ENCODE measurements around the gene AGBL4.

Gene AGBL4

DNA sequence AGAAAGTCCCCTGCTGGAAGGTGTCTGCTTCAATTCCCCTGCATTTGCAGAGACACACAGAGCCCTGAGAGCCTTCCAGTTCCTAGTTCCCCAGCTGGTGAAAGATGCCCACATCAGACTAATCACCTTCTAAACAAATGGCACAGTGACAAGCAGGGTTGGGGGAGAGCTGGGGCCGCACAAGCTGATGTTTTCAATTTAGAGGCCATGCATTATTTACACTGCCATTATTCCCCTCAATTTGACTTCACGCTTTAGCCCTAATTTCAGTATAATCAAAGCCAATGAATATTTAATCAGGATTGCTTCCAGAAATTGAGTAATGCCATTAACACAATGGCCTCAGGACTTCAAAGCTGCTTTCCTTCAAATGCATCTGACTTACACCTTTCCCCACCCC lies 1328.6 kb downstream of the AGBL4 start:
- TF ChIP-seq CTCF (IDR thresholded peaks at IDR 0.05; ENCODE audit: low read depth, low read length, missing control alignments): no peak
- H3K4me3 ChIP-seq (replicated peaks; ENCODE audit: low read depth, low read length): no peak overlapping the region
- no peak for DNase-seq (ENCODE audit: extremely low read depth, low read depth)

GRCh38 chr1:48693674-48694320 lies 1330.0 kb downstream of the AGBL4 start:
- no peak for DNase-seq (ENCODE audit: extremely low read depth, low read depth)
- no peak overlapping the region for H3K4me3 ChIP-seq (replicated peaks; ENCODE audit: low read depth, low read length)
- TF ChIP-seq CTCF (IDR thresholded peaks at IDR 0.05; ENCODE audit: low read depth, low read length, missing control alignments): no peak

- TF ChIP-seq CTCF (IDR thresholded peaks at IDR 0.05; ENCODE audit: low read depth, low read length, missing control alignments): no peak
- no peak overlapping the region for H3K4me3 ChIP-seq (replicated peaks; ENCODE audit: low read depth, low read length)
- no peak for DNase-seq (ENCODE audit: extremely low read depth, low read depth)
These were observed 1330.6 kb downstream of the AGBL4 start for GRCh38 chr1:48693180-48693579.

DNA sequence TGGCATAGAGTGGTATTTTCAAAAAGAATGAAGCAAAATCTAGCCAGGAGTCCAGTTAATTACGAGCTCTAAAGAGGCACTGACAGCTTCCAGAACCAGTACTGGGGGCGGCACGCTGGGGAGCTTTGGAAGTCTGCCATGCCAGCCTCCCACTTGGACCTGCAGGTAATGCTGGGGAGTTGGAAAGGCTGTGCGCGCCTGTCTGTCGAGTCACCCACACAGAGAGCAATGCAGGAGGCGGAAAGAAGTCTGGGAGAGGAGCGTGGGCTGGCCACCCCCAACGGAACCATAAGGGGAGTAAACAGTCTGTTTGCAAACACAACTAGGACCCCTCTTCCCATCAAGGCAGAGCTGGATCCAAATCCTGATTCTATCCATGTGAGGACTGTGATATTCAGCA lies 1331.5 kb downstream of the AGBL4 start:
- no peak for TF ChIP-seq CTCF (IDR thresholded peaks at IDR 0.05; ENCODE audit: low read depth, low read length, missing control alignments)
- no peak for DNase-seq (ENCODE audit: extremely low read depth, low read depth)
- no peak overlapping the region for H3K4me3 ChIP-seq (replicated peaks; ENCODE audit: low read depth, low read length)

DNA sequence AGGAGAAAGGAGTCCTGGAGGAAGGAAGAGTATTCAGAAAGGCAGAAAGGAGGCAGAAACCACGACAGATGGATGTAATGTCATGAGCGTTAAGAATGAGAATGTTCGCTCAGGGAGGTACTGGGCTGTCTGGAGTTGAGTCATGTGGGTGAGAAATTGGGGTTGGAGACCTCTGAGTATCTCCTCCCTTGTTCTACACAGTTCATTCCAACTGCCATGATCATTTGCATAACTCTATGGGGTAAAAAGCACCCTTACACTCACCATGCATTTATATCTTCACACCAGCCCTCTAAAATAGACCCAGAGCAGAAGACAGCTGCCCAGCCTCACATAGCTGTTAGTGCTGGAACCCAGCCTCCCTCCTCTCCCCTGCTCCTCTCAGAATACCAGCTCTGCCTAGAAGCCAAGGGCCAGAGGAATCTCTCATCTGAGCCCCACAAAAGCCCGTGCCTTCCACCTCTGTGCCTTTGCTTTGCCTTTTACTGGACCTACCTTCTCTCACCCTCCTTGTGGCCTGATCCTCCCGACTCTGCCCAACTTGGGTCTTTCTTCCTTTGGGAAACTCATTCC lies 1332.2 kb downstream of the AGBL4 start:
- H3K4me3 ChIP-seq (replicated peaks; ENCODE audit: low read depth, low read length): no peak overlapping the region
- TF ChIP-seq CTCF (IDR thresholded peaks at IDR 0.05; ENCODE audit: low read depth, low read length, missing control alignments): no peak
- no peak for DNase-seq (ENCODE audit: extremely low read depth, low read depth)

DNA sequence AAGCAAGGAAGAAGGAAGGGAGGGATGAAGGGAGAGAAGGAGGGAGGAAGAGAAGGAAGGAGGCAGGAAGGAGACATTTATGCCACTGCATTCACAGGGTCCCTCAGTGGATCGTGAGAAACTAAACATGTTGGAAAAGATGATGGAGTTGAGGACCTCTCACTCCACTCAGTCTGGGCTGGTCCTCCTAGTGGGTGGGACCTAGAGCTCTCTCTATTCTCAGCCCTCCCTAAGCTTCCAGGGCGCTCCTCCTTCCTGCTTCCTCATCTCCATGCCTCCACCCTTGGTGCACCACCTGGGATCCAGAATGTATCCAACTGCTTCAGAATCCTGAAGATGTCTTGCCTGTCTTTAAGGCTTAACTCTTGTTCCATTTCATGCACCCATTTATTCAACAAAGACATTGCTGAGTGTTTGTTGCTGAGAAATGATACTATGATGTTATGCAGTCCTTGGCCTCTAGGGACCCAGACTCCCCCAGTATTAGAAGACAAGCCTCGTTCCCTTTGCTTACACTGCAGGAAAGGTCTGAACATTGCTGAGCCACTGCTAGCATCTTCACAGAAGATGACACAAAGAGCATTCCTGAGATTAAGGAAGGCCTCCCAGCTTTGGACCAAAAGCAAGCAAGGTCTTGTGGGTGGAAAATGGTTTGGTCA lies 1335.5 kb downstream of the AGBL4 start:
- no peak for DNase-seq (ENCODE audit: extremely low read depth, low read depth)
- H3K4me3 ChIP-seq (replicated peaks; ENCODE audit: low read depth, low read length): no peak overlapping the region

More for the DNA sequence above, 1335.5 kb downstream of the AGBL4 start:
- peak; percentile 32 for TF ChIP-seq CTCF (IDR thresholded peaks at IDR 0.05; ENCODE audit: low read depth, low read length, missing control alignments)
